ENCODE results near the gene ECSIT. TPM values are rescaled to one million over a fixed set of nuclear protein-coding genes. Genes with fewer than 3 reads are reported as not detected.

ECSIT gene
- total RNA-seq, 1 experiment from 2014 or later, result 39.8 TPM

- DNase-seq, result no peak
- Histone ChIP-seq H3K4me1 (peaks cover 1% of the 10 kb centered on the region; the same call in 1 of the 2 replicates), H3K27me3 (replicated peaks; ENCODE audit: control insufficient read depth, insufficient read depth, low read length) (no peaks in the 10 kb centered on the region), H3K4me3 (ENCODE audit: low read depth, low read length) (no peak overlapping the region), H3K9me3 (no peaks in the 10 kb centered on the region), H3K36me3 (ENCODE audit: control insufficient read depth, insufficient read depth, low read length) (no peaks in the 10 kb centered on the region)
- Mint-ChIP-seq H3K4me3 (ENCODE audit: unreplicated experiment) (no peak overlapping the region), H3K27ac (ENCODE audit: unreplicated experiment) (no peak overlapping the region), H3K36me3 (ENCODE audit: insufficient read depth, unreplicated experiment) (no peaks in the 10 kb centered on the region), H3K9me3 (ENCODE audit: unreplicated experiment) (no peaks in the 10 kb centered on the region), H3K27me3 (ENCODE audit: insufficient read depth, unreplicated experiment) (no peaks in the 10 kb centered on the region), H3K4me1 (ENCODE audit: low read depth, unreplicated experiment) (no peaks in the 10 kb centered on the region)
- TF ChIP-seq, protein P1, sequence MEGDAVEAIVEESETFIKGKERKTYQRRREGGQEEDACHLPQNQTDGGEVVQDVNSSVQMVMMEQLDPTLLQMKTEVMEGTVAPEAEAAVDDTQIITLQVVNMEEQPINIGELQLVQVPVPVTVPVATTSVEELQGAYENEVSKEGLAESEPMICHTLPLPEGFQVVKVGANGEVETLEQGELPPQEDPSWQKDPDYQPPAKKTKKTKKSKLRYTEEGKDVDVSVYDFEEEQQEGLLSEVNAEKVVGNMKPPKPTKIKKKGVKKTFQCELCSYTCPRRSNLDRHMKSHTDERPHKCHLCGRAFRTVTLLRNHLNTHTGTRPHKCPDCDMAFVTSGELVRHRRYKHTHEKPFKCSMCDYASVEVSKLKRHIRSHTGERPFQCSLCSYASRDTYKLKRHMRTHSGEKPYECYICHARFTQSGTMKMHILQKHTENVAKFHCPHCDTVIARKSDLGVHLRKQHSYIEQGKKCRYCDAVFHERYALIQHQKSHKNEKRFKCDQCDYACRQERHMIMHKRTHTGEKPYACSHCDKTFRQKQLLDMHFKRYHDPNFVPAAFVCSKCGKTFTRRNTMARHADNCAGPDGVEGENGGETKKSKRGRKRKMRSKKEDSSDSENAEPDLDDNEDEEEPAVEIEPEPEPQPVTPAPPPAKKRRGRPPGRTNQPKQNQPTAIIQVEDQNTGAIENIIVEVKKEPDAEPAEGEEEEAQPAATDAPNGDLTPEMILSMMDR (IDR thresholded peaks at IDR 0.05; ENCODE audit: insufficient read depth in 1 of 2, low read depth in 1 of 2, low read length in 1 of 2, severe bottlenecking in 1 of 2, unreplicated experiment in 1 of 2), result no peak
- intact Hi-C loops (cut with micrococcal nuclease; ENCODE audit: unreplicated experiment), result no loop called here
- BruUV-seq (replicated peaks), result no TSS peak
- ChIA-PET CTCF (no interaction called here), POLR2A (no interaction called here)
These were observed 11.7 kb upstream of the ECSIT start for GRCh38 chr19:11540645-11541044.

DNA sequence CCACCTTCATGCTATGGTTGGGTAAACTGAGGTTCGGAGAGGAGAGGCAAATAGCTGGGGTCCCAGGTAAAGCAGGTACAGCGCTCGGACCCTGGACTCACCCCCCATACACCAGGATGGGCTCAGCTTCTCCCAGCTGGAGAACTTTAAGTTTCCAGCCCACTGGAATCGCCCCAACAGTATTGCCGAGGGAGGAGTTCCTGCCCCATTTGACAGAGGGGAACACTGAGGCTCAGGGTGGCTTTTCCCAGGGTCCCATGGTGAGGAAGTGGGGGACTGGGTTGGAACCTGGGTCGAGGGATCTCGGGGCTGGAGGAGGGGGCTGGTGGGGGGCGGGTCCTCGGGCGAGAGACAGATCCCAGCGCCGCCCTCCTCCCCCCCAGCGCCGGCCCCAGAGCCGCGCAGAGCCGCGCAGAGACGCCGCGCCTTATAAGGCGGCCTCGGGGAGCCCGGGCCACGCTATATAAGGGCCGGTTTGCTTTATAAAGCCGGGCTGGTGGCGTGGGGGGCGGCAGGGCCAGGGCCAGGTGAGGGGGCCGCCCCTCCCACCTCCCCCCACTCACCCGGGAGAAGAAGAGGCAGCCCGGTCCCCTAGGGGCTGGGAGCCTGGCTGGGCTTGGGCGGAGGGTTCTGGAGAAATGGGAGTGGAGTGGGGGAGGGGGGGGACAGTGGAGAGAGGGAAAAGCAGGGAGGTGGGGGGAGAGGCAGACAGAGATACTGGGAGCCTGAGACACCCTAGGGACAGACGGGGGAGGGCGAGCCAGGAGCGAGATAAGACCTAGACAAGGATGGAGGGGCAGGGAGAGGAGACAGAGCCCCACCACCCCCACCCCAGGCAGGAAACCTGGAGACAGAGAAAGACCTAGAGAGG is 10.8 kb upstream of the ECSIT start:
- H3K36me3 ChIP-seq (ENCODE audit: control insufficient read depth, insufficient read depth, low read length), result no peaks in the 10 kb centered on the region
- CTCF ChIA-PET, result no interaction called here
- Mint-ChIP-seq H3K4me1 (ENCODE audit: low read depth, unreplicated experiment) (no peaks in the 10 kb centered on the region), H3K27me3 (ENCODE audit: insufficient read depth, unreplicated experiment) (no peaks in the 10 kb centered on the region), H3K27ac (ENCODE audit: unreplicated experiment) (no peak overlapping the region), H3K4me3 (ENCODE audit: unreplicated experiment) (peak overlapping the region; percentile 6), H3K9me3 (ENCODE audit: unreplicated experiment) (no peaks in the 10 kb centered on the region), H3K36me3 (ENCODE audit: insufficient read depth, unreplicated experiment) (no peaks in the 10 kb centered on the region)
- no peaks in the 10 kb centered on the region for H3K9me3 ChIP-seq
- peak overlapping the region; percentile 27 for H3K4me3 ChIP-seq (ENCODE audit: low read depth, low read length)
- DNase-seq, result no peak
- no peaks in the 10 kb centered on the region for H3K27me3 ChIP-seq (replicated peaks; ENCODE audit: control insufficient read depth, insufficient read depth, low read length)
- no TSS peak for BruUV-seq (replicated peaks)
- TF ChIP-seq, protein P1 (IDR thresholded peaks at IDR 0.05; ENCODE audit: insufficient read depth in 1 of 2, low read depth in 1 of 2, low read length in 1 of 2, severe bottlenecking in 1 of 2, unreplicated experiment in 1 of 2), result no peak
- intact Hi-C loops (cut with micrococcal nuclease; ENCODE audit: unreplicated experiment), result no loop called here
- H3K4me1 ChIP-seq, result peaks cover 4% of the 10 kb centered on the region; the same call in 1 of the 2 replicates
- POLR2A ChIA-PET, result no interaction called here

- H3K4me3 ChIP-seq (ENCODE audit: low read depth, low read length), result no peak within 1 kb of the TSS
- TF ChIP-seq, protein P1 (IDR thresholded peaks at IDR 0.05; ENCODE audit: insufficient read depth in 1 of 2, low read depth in 1 of 2, low read length in 1 of 2, severe bottlenecking in 1 of 2, unreplicated experiment in 1 of 2), result no peak
These were observed 9.5 kb upstream of the ECSIT start, which contains the start of gene CNN1 for GRCh38 chr19:11538232-11539036. Gene CNN1, plus strand, starts transcription at chr19:11538851. Its CDS starts 77 bp downstream, at chr19:11538928.

More at GRCh38 chr19:11538232-11539036, 9.5 kb upstream of the ECSIT start, which contains the start of gene CNN1:
- Histone ChIP-seq H3K9me3 (no peaks in the 10 kb centered on the region), H3K4me1 (peaks cover 4% of the 10 kb centered on the region; the same call in 1 of the 2 replicates), H3K27me3 (replicated peaks; ENCODE audit: control insufficient read depth, insufficient read depth, low read length) (no peaks in the 10 kb centered on the region), H3K36me3 (ENCODE audit: control insufficient read depth, insufficient read depth, low read length) (no peaks in the 10 kb centered on the region)
- DNase-seq, result peak in 1 of 2 experiments; percentile 25
- intact Hi-C loops (cut with micrococcal nuclease; ENCODE audit: unreplicated experiment), result no loop called here
- H3K36me3 Mint-ChIP-seq (ENCODE audit: insufficient read depth, unreplicated experiment), result no peaks in the 10 kb centered on the region
- ChIA-PET POLR2A (no interaction called here), CTCF (interaction anchor here (0.6 kb wide), 1 partner anchor 100 kb away, joined by 3 read pairs; no protein-coding TSS in a partner anchor)
- H3K27me3 Mint-ChIP-seq (ENCODE audit: insufficient read depth, unreplicated experiment), result no peaks in the 10 kb centered on the region
- peak within 1 kb of the TSS; percentile 6 for H3K4me3 Mint-ChIP-seq (ENCODE audit: unreplicated experiment)
- no peaks in the 10 kb centered on the region for H3K9me3 Mint-ChIP-seq (ENCODE audit: unreplicated experiment)
- BruUV-seq (replicated peaks), result no TSS peak
- H3K4me1 Mint-ChIP-seq (ENCODE audit: low read depth, unreplicated experiment), result no peaks in the 10 kb centered on the region
- no peak within 1 kb of the TSS for H3K27ac Mint-ChIP-seq (ENCODE audit: unreplicated experiment)
